HEK293T (cell line): ENCODE measurements around the gene PIEZO1.

ENCODE experiments used
- L3MBTL2 ChIP-seq: fragments of 450-650 bp; conservative IDR thresholded peaks from 2 replicates; pipeline ENCODE4 v1.6.1; 2016; ENCODE audit warnings: mild to moderate bottlenecking
- LEF1 ChIP-seq: fragments of 450-650 bp; IDR thresholded peaks from 2 replicates; pipeline ENCODE4 v1.6.1; 2017; ENCODE audit warnings: mild to moderate bottlenecking, borderline replicate concordance

DNA sequence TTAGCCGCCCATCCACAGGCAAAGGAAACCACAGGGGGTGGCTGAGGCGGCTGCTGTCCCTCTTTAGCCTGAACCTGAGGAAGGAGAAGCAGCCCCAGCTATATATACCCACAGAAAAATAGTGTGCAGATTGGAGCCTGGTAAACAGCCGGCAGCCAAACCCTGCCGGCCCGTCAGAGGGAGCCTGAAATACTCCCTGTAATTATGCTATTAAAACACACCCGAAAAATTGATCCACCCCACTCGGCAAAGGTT is 6.8 kb downstream of the PIEZO1 start:
- no peak for TF ChIP-seq L3MBTL2
- no peak for TF ChIP-seq LEF1
